ENCODE measurements around the gene TMPRSS9. TPM values are rescaled to one million over a fixed set of nuclear protein-coding genes. Genes with fewer than 3 reads are reported as not detected.

The TMPRSS9 gene
- total RNA-seq, 1 donor from 2014 or later, result not detected

DNA sequence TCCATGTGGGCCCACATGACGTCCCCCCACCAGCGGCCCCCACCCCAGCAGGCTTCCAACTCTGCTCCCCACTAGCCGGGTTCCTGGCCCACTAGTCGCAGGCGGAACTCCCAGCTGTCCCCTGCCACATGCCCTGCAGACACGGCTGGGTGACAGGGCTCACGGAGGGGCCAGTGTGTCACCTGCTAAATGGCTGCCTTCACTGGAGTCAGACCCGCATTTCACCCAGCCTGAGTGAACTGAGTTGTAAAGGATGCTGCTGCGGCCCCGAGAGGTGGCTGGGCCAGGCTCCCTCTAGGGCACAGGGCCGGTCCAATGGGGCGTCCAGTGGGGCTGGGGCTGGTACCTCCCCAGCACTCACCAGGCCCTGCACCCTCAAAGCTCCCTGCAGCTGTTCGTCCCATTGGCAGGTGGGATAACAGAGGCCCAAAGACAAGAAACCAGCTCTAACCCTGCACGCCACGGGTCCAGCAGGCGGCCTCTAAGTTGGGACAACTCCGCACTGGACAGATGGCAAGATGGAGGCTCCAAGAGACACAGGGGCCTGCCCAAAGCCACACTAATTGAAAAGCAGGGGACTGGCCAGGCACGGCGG, 93.5 kb downstream of the TMPRSS9 start:
- Mint-ChIP-seq H3K4me3 (ENCODE audit: low read depth) (peak overlapping the region; percentile 44), H3K27me3 (no peaks in the 10 kb centered on the region), H3K4me1 (ENCODE audit: low read depth) (peaks cover 5% of the 10 kb centered on the region), H3K27ac (no peak overlapping the region), H3K36me3 (ENCODE audit: insufficient read depth) (no peaks in the 10 kb centered on the region), H3K9me3 (ENCODE audit: low read depth) (no peaks in the 10 kb centered on the region)
- no peak for DNase-seq (ENCODE audit: low spot score, unreplicated experiment)
- TF ChIP-seq, protein P1, sequence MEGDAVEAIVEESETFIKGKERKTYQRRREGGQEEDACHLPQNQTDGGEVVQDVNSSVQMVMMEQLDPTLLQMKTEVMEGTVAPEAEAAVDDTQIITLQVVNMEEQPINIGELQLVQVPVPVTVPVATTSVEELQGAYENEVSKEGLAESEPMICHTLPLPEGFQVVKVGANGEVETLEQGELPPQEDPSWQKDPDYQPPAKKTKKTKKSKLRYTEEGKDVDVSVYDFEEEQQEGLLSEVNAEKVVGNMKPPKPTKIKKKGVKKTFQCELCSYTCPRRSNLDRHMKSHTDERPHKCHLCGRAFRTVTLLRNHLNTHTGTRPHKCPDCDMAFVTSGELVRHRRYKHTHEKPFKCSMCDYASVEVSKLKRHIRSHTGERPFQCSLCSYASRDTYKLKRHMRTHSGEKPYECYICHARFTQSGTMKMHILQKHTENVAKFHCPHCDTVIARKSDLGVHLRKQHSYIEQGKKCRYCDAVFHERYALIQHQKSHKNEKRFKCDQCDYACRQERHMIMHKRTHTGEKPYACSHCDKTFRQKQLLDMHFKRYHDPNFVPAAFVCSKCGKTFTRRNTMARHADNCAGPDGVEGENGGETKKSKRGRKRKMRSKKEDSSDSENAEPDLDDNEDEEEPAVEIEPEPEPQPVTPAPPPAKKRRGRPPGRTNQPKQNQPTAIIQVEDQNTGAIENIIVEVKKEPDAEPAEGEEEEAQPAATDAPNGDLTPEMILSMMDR (IDR thresholded peaks at IDR 0.05; ENCODE audit: unreplicated experiment), result no peak

DNA sequence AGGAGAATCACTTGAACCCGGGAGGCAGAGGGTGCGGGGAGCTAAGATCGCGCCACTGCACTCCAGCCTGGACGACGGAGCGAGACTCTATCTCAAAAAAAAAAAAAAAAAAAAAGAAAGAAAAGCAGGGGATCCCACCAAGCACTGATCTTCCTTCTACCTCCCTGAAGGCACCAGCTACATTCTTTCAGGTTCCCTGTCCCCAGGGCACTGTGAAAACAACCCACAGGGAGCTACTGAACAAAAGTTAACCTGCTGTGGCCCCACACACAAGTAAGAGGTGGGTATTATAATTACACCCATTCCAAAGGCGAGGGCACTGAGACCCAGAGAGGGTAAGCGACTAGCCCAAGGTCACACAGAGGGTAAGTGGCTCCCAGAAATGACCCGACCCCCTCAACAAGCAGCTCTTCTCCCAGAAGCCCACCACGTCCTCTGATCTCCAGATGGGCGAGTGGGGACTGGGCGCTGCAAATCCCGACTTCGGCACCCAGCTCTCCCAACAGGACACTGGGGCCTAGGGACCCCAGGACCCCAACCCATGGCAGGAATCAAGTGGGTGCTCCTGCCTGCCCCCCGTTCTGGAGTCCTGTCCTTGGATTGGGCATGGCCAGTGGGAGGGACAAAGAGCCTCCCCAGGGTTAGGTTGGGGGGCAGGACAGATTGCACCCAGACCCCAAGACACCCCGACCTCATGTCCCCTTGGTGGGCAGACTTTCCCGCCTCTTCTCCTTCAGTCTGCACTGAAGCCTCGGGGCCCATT, 94.3 kb downstream of the TMPRSS9 start:
- Mint-ChIP-seq H3K9me3 (ENCODE audit: low read depth) (no peaks in the 10 kb centered on the region), H3K27ac (peak overlapping the region; percentile 11)

DNA sequence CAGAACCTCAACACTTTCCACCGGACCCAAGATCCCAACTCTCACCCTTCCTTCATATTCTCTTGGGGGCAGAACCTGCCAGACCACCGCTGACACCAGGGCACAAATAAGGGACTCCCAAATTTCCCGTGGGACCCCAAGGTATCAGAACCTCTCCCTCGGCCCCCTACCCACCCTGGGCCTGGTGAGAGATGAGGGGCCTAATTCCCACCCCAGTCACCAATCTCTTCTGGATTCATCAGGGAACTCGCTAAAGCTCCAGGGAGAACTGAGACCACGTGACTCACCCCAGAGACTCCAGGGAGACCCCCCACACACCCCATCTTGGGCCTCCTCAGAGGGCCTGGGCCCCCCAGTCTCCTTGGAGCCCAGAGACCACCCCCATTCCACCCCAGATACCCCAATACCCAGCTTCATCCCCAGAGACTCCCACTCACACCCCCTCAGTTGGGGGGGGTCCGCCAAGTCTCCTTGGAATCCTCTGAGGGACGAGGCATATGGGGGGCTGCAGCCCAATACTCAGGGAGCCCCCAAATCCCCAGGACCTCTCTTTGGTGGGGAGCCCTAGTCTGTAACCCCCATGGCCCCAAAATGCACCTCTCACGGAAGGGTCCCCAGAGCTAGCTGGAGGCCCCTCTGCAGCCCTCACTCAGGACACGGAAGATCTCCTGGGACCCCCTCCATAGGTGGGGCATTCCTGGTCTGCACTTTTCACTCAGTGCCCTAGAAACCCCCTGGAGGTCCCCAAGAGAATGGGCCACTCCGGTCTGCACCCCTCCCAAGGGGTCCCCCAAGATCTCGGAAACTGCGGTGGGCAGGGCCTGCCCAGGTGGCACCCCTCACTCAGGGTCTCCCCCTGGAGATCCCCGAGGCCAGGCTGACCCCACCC, 95.1 kb downstream of the TMPRSS9 start:
- peaks cover 5% of the 10 kb centered on the region for H3K4me1 Mint-ChIP-seq (ENCODE audit: low read depth)
- H3K4me3 Mint-ChIP-seq (ENCODE audit: low read depth), result peak overlapping the region; percentile 81
- peak overlapping the region; percentile 11 for H3K27ac Mint-ChIP-seq
- no peaks in the 10 kb centered on the region for H3K27me3 Mint-ChIP-seq
- H3K36me3 Mint-ChIP-seq (ENCODE audit: insufficient read depth), result no peaks in the 10 kb centered on the region
- TF ChIP-seq, protein P1 (IDR thresholded peaks at IDR 0.05; ENCODE audit: unreplicated experiment), result no peak
- DNase-seq (ENCODE audit: low spot score, unreplicated experiment), result no peak
- no peaks in the 10 kb centered on the region for H3K9me3 Mint-ChIP-seq (ENCODE audit: low read depth)

More for the DNA sequence above, 94.3 kb downstream of the TMPRSS9 start:
- no peak for DNase-seq (ENCODE audit: low spot score, unreplicated experiment)
- Mint-ChIP-seq H3K4me3 (ENCODE audit: low read depth) (peak overlapping the region; percentile 81), H3K27me3 (no peaks in the 10 kb centered on the region), H3K36me3 (ENCODE audit: insufficient read depth) (no peaks in the 10 kb centered on the region), H3K4me1 (ENCODE audit: low read depth) (peaks cover 5% of the 10 kb centered on the region)
- TF ChIP-seq, protein P1 (IDR thresholded peaks at IDR 0.05; ENCODE audit: unreplicated experiment), result no peak

DNA sequence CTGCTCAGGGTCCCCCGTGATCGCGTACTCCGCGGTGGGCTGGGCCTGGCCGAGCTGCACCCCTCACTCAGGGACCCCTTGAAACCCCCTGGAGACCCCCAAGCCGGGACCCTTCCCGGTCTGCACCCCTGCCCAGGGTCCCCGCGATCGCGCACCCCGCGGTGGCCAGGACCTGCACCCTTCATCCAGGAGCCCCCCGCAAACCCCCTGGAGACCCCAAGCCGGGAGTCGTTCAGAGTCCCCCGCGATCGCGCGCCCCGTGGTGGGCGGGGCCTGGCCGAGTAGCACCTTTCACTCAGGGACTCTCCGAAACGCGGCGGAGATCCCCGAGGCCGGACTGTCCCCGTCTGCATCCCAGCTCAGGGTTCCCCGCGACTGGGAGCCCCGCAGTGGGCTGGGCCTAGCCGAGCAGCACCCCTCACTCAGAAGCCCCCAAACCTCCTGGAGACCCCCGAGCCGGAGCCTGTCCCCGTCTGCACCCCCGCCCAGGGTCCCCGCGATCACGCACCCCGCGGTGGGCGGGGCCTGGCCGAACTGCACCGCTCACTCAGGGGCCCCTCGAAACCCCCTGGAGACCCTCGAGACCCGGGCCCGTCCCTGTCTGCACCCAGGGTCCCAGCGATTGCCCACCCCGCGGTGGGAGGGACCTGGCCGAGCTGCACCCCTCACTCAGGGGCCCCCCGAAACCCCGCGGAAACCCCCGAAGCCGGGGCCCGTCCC, 95.9 kb downstream of the TMPRSS9 start:
- TF ChIP-seq, protein P1 (IDR thresholded peaks at IDR 0.05; ENCODE audit: unreplicated experiment), result no peak
- Mint-ChIP-seq H3K36me3 (ENCODE audit: insufficient read depth) (no peaks in the 10 kb centered on the region), H3K4me3 (ENCODE audit: low read depth) (peak overlapping the region; percentile 81), H3K4me1 (ENCODE audit: low read depth) (peaks cover 5% of the 10 kb centered on the region), H3K27me3 (no peaks in the 10 kb centered on the region), H3K27ac (no peak overlapping the region), H3K9me3 (ENCODE audit: low read depth) (no peaks in the 10 kb centered on the region)
- peak; percentile 24 for DNase-seq (ENCODE audit: low spot score, unreplicated experiment)
